GM21576 (cell line): ENCODE measurements around the gene GRAMD2B.
"Not testable (repeated sequence)": the region's sequence is repeated elsewhere in the genome, so short reads cannot be mapped to it uniquely, and the experiment has no call there.

Experiments used
- ATAC-seq: cut with Tn5 transposase; IDR thresholded peaks from one replicate; pipeline ENCODE4 v1.9.1; 2021; ENCODE audit warnings: mild to moderate bottlenecking, moderate library complexity; ENCODE audit not compliant: unreplicated experiment

GRAMD2B gene

GRCh38 chr5:126446498-126447224 is 23.5 kb downstream of the GRAMD2B start:
- ATAC-seq: peak; percentile 19

- ATAC-seq: no peak
Measured at GRCh38 chr5:126448720-126449119, 25.5 kb downstream of the GRAMD2B start.

GRCh38 chr5:126449751-126450271 is 26.6 kb downstream of the GRAMD2B start:
- peak; percentile 89 for ATAC-seq

GRCh38 chr5:126450346-126450745 is 27.1 kb downstream of the GRAMD2B start:
- ATAC-seq: peak; percentile 62

- no peak for ATAC-seq
Measured at GRCh38 chr5:126450907-126451306, 27.7 kb downstream of the GRAMD2B start.

GRCh38 chr5:126452477-126452876 is 29.3 kb downstream of the GRAMD2B start:
- ATAC-seq: no peak

- ATAC-seq: no peak
Measured at GRCh38 chr5:126454081-126454480, 30.9 kb downstream of the GRAMD2B start.

GRCh38 chr5:126454535-126454934 is 31.3 kb downstream of the GRAMD2B start:
- no peak for ATAC-seq

GRCh38 chr5:126455264-126455663 is 32.1 kb downstream of the GRAMD2B start:
- ATAC-seq: no peak

GRCh38 chr5:126455728-126456127 is 32.5 kb downstream of the GRAMD2B start:
- ATAC-seq: no peak

- ATAC-seq: no peak
Measured at GRCh38 chr5:126456217-126456820, 33.1 kb downstream of the GRAMD2B start.

GRCh38 chr5:126460459-126460858 is 37.2 kb downstream of the GRAMD2B start:
- no peak for ATAC-seq

- ATAC-seq: no peak
Measured at GRCh38 chr5:126460977-126461376, 37.8 kb downstream of the GRAMD2B start.

- ATAC-seq: peak; percentile 5
Measured at GRCh38 chr5:126461838-126462237, 38.6 kb downstream of the GRAMD2B start.

- ATAC-seq: peak; percentile 70
Measured at GRCh38 chr5:126462239-126463014, 39.2 kb downstream of the GRAMD2B start.

- no peak for ATAC-seq
Measured at GRCh38 chr5:126464016-126464415, 40.8 kb downstream of the GRAMD2B start.

GRCh38 chr5:126464959-126465358 is 41.8 kb downstream of the GRAMD2B start:
- ATAC-seq: no peak

- ATAC-seq: no peak
Measured at GRCh38 chr5:126468091-126468490, 44.9 kb downstream of the GRAMD2B start.

- ATAC-seq: no peak
Measured at GRCh38 chr5:126469536-126470316, 46.5 kb downstream of the GRAMD2B start.

- not testable (repeated sequence) for ATAC-seq
Measured at GRCh38 chr5:126470529-126470928, 47.3 kb downstream of the GRAMD2B start.

GRCh38 chr5:126471247-126471646 is 48.0 kb downstream of the GRAMD2B start:
- no peak for ATAC-seq
